Pancreas (tissue), 10 donors: Measurements from ENCODE around the gene KCNMA1. TPM values are rescaled to one million over a fixed set of nuclear protein-coding genes. Genes with fewer than 3 reads are reported as not detected.
A peak's percentile ranks its signal among the peaks of the same experiment; 100 is the strongest.

Source experiments
- ATAC-seq, 4 donors: fragments of 200-7000 bp; cut with Tn5 transposase; one replicate each; pipeline versions ENCODE4 v1.8.0 to v1.9.1; 2020; ENCODE audit warnings: mild to moderate bottlenecking in 4 of 4, moderate library complexity in 4 of 4
- DNase-seq, 6 donors: peaks; one replicate each; pipeline ENCODE4 v3.0.0-alpha.2; 2020
- FAIRE-seq: peaks from 2 replicates; lab custom pipeline; 2012; peaks lifted over from hg19 to GRCh38; lab: Jason Lieb, UNC
- H3K27ac ChIP-seq, 4 donors: fragments of 200-600 bp; sonication (generic); 1 replicate in 3 of 4; 2 replicates in 1 of 4; pipeline versions ENCODE4 v1.5.0 to v1.8.0; 2020
- H3K27me3 ChIP-seq, 4 donors: fragments of 200-600 bp; one replicate each; pipeline ENCODE4 v1.8.0; 2021
- H3K36me3 ChIP-seq, 3 donors: fragments of 200-600 bp; sonication (generic) in 1 of 3; one replicate each; pipeline versions ENCODE4 v1.5.0 to v1.8.0; 2020 to 2021
- H3K4me1 ChIP-seq, 3 donors: fragments of 200-600 bp; one replicate each; pipeline ENCODE4 v1.8.0; 2021
- H3K4me3 ChIP-seq, 4 donors: fragments of 200-600 bp; sonication (generic) in 2 of 4; one replicate each; pipeline versions ENCODE4 v1.5.0 to v1.8.0; 2020 to 2021
- H3K9me3 ChIP-seq, 4 donors: fragments of 200-600 bp; one replicate each; pipeline ENCODE4 v1.8.0; 2021
- CTCF ChIP-seq, 4 donors: fragments of 200-600 bp; sonication (generic) in 3 of 4; IDR thresholded peaks; one replicate each; pipeline versions ENCODE4 v1.5.0 to v1.8.0; 2021; ENCODE audit warnings: antibody characterized with exemption in 4 of 4
- WGBS, 2 donors: extraction: QIAGEN DNeasy Blood & Tissue Kit; methylation state at CpG; one replicate each; pipeline ENCODE4 v1.1.7; 2013; 5-methylcytosine and 5-hydroxymethylcytosine counted together
- intact Hi-C, 3 donors: fragments of 100-400 bp; cut with DNase I; formaldehyde crosslinking; loops; one replicate each; pipeline versions ENCODE4 v1.11.1 to v1.14.2; 2022
- polyA plus RNA-seq, 2 donors: library from polyadenylated mRNA; stranded (reverse); fragments of 200-250 nt; gene quantifications; one replicate each; pipeline ENCODE4 v1.2.3, GENCODE V29; 2013
- total RNA-seq, 6 donors: library from RNA; stranded (reverse); fragmentation: NEBNext Ultra II Directional in 4 of 6; extraction: Animal tissue kit (Norgen Biotek cat#: 25700) in 4 of 6; gene quantifications; one replicate each; pipeline versions ENCODE4 v1.2.1 to v1.2.4, GENCODE V29; 2021 to 2023
- donor health status: healthy with polysubstance abuse.
- donor health status: DM: no; HTN: no; CAD: no; lungs with moderate emphysema.
- donor health status: DM: no; HTN: no; CAD: no.
- donor health status: control.
- donor health status: control.
- donor health status: Bipolar disorder and iron deficiency.
- donor health status: DM: yes; HTN: yes; CAD: no.
- donor health status: DM: no; HTN: no; CAD: no.
- donor health status: DM: no; HTN: no; CAD: no.
- donor health status: DM: yes; HTN: yes; CAD: no.

The KCNMA1 gene
- total and polyA plus RNA-seq, 8 donors = 3.5 to 19.4 (median 9.3) TPM

DNA sequence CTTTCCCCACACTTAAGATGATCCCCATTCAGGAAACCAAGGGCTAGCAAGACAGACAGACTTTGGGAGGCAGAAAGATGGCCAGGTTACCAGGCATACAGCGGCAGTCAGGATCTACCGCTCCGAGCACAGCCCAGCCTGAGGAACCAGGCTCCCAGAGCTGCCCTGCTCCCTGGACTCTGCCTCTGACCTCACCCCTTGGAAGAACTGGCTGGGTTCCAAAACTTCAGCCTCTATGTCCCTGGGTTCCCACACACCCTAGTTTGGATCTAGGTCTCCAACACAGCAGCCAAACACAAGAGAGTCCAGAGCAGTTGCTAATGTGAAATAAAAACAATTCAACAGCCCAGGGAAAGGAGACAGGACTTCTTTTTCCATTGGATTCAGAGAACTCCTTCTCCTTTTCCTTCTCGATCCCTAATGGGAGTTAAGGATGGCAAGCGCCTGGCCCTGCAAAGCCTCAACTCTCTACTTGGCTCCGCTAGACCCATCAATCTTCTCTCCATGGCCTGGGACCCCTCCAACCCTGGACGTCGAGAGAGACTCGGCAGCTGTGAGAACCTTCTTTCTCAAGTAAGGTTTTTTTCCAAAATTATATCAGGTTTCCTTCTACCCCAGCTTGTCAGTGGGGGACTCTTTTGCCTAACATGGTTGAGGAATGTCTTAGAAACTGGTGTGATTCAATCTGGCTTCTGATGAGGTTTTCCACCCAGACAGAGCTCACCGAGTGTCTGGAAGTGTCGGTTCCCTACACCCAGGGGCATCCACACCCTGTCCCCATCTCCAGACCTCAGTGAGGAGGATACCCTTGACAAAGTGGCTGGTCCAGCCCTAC lies 219.6 kb downstream of the KCNMA1 start:
- H3K27ac ChIP-seq = peak overlapping the region in 2 of 4 donors; percentile 74 to 77
- no peak overlapping the region for H3K4me3 ChIP-seq
- no peak for ATAC-seq
- no peaks in the 10 kb centered on the region for H3K27me3 ChIP-seq
- no peaks in the 10 kb centered on the region for H3K9me3 ChIP-seq
- no peak for TF ChIP-seq CTCF (IDR thresholded peaks at IDR 0.05)
- FAIRE-seq = no peak
- WGBS, 2 donors = 93 to 96% methylated on average over 11 of the region's 11 CpGs
- DNase-seq = no peak
- peaks cover 40 to 67% (median 51%) of the 10 kb centered on the region in 3 donors for H3K4me1 ChIP-seq
- no peaks in the 10 kb centered on the region for H3K36me3 ChIP-seq
- intact Hi-C loops = no loop called here

DNA sequence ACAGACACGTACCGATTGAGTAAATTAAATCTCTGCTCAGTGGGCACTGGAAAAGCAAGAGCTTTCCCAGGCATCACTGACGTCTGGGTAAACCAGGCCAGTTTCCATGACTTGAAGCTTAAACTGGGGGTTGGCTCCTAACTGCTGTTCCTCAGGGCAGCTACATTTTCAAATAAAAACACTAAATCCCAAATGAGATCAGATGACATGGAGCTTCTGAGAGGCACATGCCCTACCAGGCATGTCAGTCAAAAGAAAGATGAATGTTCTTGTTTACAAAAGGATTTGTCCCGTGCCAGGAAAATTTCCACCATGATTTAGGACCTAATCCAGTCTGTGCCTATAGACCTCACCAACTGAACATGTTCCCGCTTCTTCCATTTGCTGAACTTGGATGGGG lies 220.2 kb downstream of the KCNMA1 start:
- no peaks in the 10 kb centered on the region for H3K27me3 ChIP-seq
- no peak for DNase-seq
- peak overlapping the region; percentile 35 to 82 (median 76) for H3K27ac ChIP-seq
- no peaks in the 10 kb centered on the region for H3K36me3 ChIP-seq
- peaks cover 38 to 63% (median 47%) of the 10 kb centered on the region in 3 donors for H3K4me1 ChIP-seq
- no peak for FAIRE-seq
- no peaks in the 10 kb centered on the region for H3K9me3 ChIP-seq
- no peak overlapping the region for H3K4me3 ChIP-seq
- intact Hi-C loops = no loop called here
- no peak for TF ChIP-seq CTCF (IDR thresholded peaks at IDR 0.05)
- WGBS, 2 donors = 48 to 50% methylated on average over 5 of the region's 5 CpGs
- ATAC-seq = no peak

DNA sequence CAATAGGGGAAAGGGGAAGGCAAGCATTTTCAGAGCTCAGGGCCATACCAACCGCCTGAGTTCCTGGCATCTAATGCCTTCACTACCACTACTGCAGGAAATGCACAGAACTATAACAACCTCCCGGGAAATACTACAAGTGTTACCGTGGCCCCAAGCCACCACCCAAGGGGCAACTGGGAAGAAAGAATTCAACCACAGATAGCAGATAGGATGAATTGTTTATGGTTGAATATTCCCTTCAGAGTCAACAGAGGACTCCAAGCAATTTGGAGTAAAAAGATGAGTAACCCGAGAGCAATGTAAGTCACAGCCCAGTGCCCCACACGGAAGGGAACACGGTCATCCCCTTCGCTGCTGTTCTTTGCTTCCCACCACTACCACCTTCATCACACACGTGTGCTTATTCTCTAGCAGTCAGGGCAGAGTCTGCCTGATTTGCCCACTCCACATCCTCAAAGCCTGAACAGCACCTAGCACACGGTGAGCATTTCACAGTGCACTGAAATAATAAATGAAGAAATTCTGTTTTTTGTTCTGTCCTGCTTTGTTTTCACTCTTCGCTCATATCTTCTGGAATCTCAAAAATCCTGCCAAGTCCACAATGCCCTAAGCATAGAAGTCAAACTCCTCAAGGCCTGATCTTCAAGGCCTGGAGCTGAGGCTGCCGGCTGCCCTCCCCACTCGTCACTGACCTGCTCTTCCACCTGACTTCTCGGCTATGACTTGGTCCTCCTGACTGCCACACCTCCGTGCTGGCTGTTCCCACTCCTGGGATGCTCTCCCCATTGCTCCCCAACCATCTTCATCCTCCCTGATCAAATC lies 221.1 kb downstream of the KCNMA1 start:
- 39 to 51% methylated on average over 14 of the region's 14 CpGs for WGBS, 2 donors
- FAIRE-seq (no peak), ATAC-seq (peak; percentile 54 to 75 (median 65)), DNase-seq (peak in 2 of 6 donors; percentile 67 to 72)
- no peak for TF ChIP-seq CTCF (IDR thresholded peaks at IDR 0.05)
- Histone ChIP-seq H3K27ac (peak overlapping the region; percentile 35 to 82 (median 76)), H3K9me3 (no peaks in the 10 kb centered on the region), H3K36me3 (no peaks in the 10 kb centered on the region), H3K4me1 (peaks cover 31 to 57% (median 39%) of the 10 kb centered on the region in 3 donors), H3K27me3 (no peaks in the 10 kb centered on the region), H3K4me3 (no peak overlapping the region)
- intact Hi-C loops = no loop called here

DNA sequence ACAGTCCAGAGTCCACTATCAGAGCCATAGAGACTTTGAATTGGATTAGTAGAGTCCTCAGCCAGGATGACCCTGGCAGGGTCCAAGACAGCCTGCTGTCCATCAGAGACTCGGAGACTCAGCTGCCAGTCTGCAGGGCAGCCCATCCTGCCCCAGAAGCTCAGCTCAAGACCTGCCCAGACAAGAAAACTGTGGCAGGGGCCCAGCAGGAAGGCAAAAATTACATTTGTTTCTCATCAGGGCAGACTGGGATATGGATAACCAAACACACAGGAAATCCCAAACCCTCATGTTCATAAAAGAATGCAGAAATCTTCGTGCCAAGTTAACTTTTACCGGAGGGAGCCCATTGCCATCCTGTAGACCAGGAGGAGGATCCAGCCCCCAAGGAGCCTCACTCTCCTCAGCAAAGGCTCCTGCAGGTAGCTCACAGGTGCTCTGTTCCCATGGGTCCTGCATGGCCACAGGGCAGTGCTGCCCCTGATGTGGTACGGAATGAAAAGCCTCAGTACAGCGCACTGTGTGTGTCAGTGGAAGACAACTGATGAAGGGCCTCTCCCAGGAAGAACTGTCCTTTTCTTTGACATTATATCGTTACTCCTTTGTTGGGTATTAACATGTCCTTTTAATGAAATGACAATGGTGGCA lies 222.2 kb downstream of the KCNMA1 start:
- H3K4me1 ChIP-seq = peaks cover 36 to 59% (median 41%) of the 10 kb centered on the region in 3 donors
- ATAC-seq (peak; percentile 66 to 81 (median 74)), FAIRE-seq (no peak), DNase-seq (peak in 4 of 6 donors; percentile 49 to 79 (median 68))
- no peaks in the 10 kb centered on the region for H3K9me3 ChIP-seq
- H3K27ac ChIP-seq = peak overlapping the region; percentile 35 to 82 (median 76)
- WGBS, 2 donors = 39 to 42% methylated on average over 6 of the region's 6 CpGs
- no peaks in the 10 kb centered on the region for H3K36me3 ChIP-seq
- no peak for TF ChIP-seq CTCF (IDR thresholded peaks at IDR 0.05)
- no peak overlapping the region for H3K4me3 ChIP-seq
- intact Hi-C loops = no loop called here
- H3K27me3 ChIP-seq = no peaks in the 10 kb centered on the region
